ENCODE measurements around the gene ALOXE3. TPM values are rescaled to one million over a fixed set of nuclear protein-coding genes. Genes with fewer than 3 reads are reported as not detected.

ALOXE3 gene
- polyA plus RNA-seq, 3 donors, result 0.07 TPM; not detected in 2

DNA sequence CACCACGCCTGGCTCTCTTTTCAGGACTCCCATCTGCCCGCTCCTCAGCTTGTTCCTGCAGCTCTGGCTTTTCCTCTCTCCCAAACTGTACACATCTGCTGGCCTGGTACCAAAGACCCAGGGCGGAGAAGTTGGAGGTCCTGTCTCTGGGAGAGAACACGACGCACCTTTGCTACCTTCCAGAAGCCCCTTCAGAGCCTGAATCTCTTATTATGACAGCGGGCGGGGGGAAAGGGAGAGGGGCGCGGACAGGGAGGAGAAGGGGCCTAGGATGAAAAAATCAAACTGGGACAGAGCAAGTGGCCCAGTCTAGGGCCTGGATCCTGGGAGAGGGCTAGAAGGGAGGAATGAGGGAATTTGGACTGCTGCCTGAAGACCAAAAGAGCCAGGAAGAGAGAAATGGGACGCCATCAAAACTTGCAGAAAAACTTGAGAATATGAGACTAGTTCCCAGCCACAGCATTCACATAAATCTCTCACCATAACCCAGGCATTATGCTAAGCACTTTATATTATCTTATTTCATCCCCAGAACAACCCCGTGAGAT is 36.4 kb upstream of the ALOXE3 start:
- DNase-seq, result no peak

DNA sequence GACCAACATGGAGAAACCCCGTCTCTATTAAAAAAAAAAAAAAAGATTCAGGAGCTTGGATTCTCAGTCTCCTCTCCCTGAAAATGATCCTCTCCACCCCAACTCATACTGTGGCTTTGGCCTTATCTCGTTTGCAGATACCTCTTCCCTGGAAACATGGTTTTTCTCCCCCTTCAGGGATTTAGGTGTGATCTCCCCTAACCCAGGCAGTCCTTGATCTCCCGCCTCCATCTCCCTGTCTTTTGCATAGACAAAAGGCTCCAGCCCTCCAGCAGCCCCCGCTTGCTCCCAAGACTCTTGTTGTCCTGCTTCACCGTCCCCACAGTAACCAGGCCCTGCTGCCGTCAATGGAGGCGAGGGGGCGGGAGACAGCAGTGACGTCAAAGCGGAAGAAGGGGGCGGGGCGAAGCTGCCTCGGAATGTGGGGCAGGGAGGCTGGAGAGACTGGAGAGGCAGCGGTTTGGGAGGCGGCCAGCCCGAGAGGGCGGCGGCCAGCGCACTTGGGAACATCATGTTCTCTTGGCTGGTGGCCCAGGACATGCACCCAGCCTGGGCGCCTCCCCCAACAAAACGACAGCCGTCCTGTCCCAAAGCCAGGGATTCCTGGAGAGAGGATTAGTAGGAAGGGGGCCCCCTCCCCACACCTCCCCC is 35.8 kb upstream of the ALOXE3 start:
- peak; percentile 97 for DNase-seq

DNA sequence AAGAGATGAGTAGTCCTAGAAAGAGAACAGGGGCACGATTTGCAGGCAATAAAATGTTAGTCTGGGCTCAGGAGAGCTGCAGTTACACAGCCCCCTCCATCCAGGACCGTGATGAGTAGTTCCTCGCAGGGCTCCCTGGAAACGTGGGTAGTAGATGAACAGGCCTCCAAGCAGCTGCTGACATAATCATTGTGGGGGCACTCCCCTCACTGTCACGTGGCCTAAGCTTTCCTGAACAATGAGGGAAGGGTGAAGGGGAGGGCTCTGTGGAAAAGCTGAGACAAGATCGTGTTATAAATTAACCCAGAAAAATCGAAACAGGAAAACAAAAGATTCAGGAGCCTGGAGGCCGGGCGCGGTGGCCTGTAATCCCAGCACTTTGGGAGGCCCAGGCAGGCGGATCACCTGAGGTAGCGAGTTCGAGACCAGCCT is 35.2 kb upstream of the ALOXE3 start:
- DNase-seq, result no peak

DNA sequence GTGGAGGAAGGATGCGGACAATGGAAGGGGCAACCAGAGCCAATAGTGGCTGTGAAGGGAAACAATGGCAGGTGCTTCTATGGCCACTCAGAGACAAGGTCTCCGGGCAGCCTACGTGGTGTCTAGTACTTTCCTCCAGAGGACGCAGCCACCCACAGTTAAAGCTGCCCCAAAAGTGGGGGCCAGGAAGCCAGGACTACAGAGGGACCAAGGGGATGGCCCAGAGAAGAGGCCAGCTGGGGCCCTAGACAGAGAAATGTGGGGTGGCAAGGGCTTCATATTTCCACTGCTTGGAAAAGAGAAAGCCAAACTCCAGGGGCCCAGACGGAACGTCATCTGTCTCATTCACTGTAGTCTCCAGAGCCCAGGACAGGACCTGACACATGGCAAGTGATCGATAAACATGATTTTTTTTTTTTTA is 34.7 kb upstream of the ALOXE3 start:
- no peak for DNase-seq

- peak; percentile 93 for DNase-seq
Observed at GRCh38 chr17:8152112-8152775, 33.9 kb upstream of the ALOXE3 start, which contains the start of gene PER1. PER1 (minus strand) TSS chr17:8152404; CDS start chr17:8150706, 1,698 bp downstream.

GRCh38 chr17:8151641-8152111 is 33.4 kb upstream of the ALOXE3 start:
- no peak for DNase-seq

DNA sequence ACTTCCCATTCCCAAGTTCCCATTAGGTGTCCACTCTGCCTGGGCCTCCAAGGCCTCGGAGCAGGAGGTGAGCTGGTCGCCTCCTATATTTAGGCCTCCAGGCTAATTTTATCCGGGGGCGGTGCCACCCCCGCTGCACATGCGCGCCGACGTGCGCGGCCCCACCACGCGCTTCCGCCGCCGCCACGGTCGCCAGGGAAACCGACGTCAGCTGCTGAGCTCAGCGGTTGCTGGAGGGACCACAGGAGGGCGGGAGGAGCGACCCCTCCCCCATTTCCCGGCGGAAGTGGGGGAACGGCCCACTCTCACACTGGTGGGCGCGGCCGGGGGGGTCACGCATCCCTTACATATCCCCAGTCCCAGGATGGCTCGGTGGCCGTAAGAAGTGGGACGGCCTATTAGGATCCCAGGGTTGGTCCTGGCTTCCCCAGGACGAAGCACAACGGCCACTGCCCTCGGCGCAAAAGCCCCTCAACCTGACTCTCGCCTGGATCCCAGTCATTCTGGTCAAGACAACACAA is 32.9 kb upstream of the ALOXE3 start:
- DNase-seq, result peak; percentile 92

GRCh38 chr17:8150194-8151119 is 32.1 kb upstream of the ALOXE3 start:
- DNase-seq, result no peak

DNA sequence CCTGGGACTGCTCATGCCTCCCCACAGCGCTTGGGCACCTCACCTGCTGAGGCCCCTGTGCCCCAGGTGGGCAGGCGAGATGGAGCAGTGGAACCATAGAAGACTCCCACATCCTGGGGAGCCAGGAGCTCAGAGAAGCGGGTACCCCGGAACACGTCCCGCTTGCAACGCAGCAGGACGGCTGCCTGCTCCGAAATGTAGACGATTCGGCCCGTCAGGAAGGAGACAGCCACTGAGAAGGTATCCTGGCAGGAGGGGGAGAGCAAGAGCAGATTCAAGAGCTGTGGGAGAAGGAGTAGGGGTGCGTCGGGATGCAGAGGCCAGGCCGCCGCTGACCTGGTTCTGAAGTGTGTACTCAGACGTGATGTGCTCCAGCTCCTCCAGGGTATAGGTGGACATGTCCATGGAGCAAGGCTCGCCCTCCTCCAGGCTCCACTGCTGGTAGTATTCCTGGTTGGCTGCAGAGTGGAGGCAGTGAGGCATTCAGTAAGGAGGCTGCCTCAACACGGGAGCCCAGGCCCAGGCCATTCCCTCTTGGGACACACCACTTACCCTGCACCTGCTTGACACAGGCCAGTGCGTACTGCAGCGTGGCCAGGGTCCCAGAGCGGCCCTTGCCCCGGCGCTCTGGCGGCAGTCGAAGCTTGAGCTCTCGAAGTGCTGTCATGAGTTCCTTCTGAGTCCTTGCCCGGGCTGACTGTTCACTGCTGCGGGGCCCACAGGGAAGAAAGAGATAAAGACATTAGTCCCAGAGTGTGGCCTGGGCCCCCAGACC is 31.3 kb upstream of the ALOXE3 start:
- DNase-seq, result no peak

GRCh38 chr17:8148560-8148959 is 30.2 kb upstream of the ALOXE3 start:
- no peak for DNase-seq

- no peak for DNase-seq
Observed at GRCh38 chr17:8147805-8148404, 29.6 kb upstream of the ALOXE3 start.

GRCh38 chr17:8147141-8147804 is 29.0 kb upstream of the ALOXE3 start:
- no peak for DNase-seq

- DNase-seq, result no peak
Observed at GRCh38 chr17:8146381-8147140, 28.2 kb upstream of the ALOXE3 start.

DNA sequence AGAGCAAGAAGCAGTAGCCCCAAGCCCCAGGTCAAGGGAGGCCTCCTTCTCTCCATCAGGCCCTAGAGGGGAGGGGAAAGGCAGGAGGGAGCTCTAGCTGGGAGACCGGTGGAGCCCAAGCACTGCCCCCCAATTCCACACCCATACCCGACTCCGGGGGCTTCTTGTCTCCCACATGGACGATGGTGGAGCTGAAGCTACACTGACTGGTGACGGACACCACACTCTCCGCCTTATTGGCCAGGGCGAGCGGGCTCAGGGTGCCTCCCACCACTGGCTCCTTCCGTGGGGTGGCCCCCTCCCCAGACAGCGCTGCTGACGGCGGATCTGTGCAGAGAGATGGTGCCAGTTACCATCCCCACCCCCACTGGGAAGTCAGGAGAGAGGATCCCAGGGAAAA is 27.5 kb upstream of the ALOXE3 start:
- DNase-seq, result no peak

GRCh38 chr17:8144401-8145231 is 26.3 kb upstream of the ALOXE3 start:
- no peak for DNase-seq

DNA sequence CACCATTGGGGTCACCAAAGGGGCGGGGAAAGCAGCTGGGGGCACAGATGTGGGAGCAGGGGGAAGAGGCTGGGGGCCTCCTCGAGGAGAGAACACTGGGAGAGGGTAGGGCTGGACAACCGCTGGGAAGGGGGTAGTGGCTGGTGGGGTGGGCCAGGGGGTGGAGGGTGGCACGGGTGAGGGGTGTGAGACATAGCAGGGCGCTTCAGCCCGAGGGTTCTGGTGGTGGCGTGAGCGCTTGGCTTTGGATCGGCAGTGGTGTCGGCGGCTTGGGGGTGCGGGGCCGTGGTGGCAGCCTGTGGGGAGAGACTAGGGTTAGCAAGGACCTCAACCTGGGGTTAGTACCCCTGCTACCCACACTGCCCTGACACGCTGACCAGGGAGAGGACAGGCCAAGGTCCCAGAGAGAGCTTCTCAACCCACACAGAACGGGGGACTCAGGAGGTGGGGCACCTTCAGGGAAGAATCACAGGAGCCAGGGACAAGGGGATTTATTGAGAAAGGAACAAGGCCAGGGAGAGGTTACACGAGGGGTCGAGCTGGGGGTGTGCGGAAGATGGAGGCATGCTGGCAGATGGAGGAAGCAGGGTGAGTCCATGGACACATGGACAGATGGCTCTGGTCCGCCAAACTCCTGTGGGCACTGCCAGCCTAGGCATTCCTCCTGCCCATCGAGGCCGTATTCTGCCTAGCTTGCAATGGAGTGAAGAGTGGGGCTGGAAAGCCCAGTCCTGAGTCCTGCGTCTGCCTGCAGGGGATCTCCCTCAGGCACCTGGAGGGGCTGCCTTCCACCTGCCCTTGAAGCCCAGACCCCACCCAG is 25.5 kb upstream of the ALOXE3 start:
- no peak for DNase-seq

DNA sequence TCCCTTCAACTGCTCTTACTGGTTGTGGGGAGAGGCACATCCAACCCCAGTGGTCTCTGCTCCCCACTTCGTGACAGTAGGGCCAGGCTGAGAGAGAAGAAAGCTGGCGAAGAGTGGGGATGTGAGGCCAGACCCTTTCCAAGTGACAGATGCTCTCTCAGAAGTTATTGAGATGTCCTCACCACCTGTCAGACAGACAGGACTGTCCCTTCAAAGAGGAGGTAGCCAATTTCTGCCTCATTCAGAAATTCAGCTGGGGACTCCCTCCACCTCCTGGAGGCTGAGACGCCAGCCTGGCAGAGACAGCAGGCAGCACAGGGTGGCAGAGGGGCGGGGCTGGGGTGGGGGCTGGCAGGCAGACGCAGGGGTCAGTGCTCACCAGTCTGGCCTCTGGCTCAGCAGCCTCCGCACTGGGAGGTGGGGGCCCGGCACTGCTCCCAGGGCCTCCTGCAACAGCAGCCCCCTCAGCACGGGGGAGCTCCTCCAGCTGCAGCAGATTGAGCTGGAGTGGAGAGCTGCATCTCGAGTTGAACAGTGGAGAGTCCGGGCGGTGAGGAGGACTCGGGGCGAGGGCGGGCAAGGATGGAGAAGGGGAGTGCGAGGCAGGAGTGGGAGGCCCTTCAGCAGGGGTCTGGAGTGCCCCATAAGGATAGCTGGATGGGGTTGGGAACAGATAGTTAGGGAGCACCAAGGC is 24.7 kb upstream of the ALOXE3 start:
- DNase-seq, result no peak
